ENCODE results near the gene FJX1. TPM values are rescaled to one million over a fixed set of nuclear protein-coding genes. Genes with fewer than 3 reads are reported as not detected.

The FJX1 gene
- total RNA-seq, 1 experiment from 2014 or later = 8.3 TPM

DNA sequence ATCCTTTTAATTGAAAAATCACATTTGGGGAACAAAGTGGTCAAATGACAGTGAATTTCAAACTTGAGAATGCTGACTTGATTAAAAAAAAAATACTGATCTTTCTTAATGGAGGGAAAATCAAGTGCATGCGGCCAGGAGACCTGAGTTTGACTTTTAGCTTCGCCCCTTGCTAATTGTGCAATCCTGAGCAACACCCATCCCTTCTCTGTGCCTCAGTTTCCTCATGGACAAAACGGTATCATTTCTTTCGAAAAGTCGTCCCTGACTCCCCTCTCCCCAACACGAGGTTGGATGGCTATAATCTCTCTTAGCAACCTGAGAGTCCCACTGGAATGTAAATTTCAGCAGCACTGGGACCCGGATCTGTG, 959 bp upstream of the FJX1 start:
- H3K4me1 Mint-ChIP-seq = peaks cover 41% of the 10 kb centered on the region
- H3K27ac Mint-ChIP-seq = peak overlapping the region; percentile 60; the same call in 1 of the 2 replicates
- H3K4me3 Mint-ChIP-seq = peak overlapping the region; percentile 76
- 0 out of 2 replicates have a peak, but pooled peaks cover 3% of the 10 kb centered on the region for H3K36me3 Mint-ChIP-seq
- POLR2A ChIA-PET = interaction anchor here (0.6 kb wide), 1 partner anchor 348 kb away, joined by 3 read pairs; no protein-coding TSS in a partner anchor
- ATAC-seq = no peak
- H3K9me3 Mint-ChIP-seq = 0 out of 2 replicates have a peak, but pooled peaks cover 3% of the 10 kb centered on the region
- peaks cover 49% of the 10 kb centered on the region for H3K27me3 Mint-ChIP-seq (ENCODE audit: low read depth)
- CTCF ChIA-PET = interaction anchor here (0.6 to 3.5 kb wide), 6 partner anchors 92 to 649 kb away, joined by 3 to 55 read pairs (median 7); partner anchors contain the start of gene PAMR1
- TF ChIP-seq ZNF219 (CRISPR knock-in tag; IDR thresholded peaks at IDR 0.05; ENCODE audit: borderline replicate concordance) = 0 out of 2 replicates have a peak, but pooled peaks have one; percentile 46
- TF ChIP-seq, protein P1, sequence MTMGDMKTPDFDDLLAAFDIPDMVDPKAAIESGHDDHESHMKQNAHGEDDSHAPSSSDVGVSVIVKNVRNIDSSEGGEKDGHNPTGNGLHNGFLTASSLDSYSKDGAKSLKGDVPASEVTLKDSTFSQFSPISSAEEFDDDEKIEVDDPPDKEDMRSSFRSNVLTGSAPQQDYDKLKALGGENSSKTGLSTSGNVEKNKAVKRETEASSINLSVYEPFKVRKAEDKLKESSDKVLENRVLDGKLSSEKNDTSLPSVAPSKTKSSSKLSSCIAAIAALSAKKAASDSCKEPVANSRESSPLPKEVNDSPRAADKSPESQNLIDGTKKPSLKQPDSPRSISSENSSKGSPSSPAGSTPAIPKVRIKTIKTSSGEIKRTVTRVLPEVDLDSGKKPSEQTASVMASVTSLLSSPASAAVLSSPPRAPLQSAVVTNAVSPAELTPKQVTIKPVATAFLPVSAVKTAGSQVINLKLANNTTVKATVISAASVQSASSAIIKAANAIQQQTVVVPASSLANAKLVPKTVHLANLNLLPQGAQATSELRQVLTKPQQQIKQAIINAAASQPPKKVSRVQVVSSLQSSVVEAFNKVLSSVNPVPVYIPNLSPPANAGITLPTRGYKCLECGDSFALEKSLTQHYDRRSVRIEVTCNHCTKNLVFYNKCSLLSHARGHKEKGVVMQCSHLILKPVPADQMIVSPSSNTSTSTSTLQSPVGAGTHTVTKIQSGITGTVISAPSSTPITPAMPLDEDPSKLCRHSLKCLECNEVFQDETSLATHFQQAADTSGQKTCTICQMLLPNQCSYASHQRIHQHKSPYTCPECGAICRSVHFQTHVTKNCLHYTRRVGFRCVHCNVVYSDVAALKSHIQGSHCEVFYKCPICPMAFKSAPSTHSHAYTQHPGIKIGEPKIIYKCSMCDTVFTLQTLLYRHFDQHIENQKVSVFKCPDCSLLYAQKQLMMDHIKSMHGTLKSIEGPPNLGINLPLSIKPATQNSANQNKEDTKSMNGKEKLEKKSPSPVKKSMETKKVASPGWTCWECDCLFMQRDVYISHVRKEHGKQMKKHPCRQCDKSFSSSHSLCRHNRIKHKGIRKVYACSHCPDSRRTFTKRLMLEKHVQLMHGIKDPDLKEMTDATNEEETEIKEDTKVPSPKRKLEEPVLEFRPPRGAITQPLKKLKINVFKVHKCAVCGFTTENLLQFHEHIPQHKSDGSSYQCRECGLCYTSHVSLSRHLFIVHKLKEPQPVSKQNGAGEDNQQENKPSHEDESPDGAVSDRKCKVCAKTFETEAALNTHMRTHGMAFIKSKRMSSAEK (CRISPR knock-in tag; IDR thresholded peaks at IDR 0.05; ENCODE audit: borderline replicate concordance) = 0 out of 2 replicates have a peak, but pooled peaks have one; percentile 37
- TF ChIP-seq, protein P2, sequence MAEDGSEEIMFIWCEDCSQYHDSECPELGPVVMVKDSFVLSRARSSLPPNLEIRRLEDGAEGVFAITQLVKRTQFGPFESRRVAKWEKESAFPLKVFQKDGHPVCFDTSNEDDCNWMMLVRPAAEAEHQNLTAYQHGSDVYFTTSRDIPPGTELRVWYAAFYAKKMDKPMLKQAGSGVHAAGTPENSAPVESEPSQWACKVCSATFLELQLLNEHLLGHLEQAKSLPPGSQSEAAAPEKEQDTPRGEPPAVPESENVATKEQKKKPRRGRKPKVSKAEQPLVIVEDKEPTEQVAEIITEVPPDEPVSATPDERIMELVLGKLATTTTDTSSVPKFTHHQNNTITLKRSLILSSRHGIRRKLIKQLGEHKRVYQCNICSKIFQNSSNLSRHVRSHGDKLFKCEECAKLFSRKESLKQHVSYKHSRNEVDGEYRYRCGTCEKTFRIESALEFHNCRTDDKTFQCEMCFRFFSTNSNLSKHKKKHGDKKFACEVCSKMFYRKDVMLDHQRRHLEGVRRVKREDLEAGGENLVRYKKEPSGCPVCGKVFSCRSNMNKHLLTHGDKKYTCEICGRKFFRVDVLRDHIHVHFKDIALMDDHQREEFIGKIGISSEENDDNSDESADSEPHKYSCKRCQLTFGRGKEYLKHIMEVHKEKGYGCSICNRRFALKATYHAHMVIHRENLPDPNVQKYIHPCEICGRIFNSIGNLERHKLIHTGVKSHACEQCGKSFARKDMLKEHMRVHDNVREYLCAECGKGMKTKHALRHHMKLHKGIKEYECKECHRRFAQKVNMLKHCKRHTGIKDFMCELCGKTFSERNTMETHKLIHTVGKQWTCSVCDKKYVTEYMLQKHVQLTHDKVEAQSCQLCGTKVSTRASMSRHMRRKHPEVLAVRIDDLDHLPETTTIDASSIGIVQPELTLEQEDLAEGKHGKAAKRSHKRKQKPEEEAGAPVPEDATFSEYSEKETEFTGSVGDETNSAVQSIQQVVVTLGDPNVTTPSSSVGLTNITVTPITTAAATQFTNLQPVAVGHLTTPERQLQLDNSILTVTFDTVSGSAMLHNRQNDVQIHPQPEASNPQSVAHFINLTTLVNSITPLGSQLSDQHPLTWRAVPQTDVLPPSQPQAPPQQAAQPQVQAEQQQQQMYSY (CRISPR knock-in tag; IDR thresholded peaks at IDR 0.05) = no peak
- DNase-seq (ENCODE audit: low spot score) = no peak

DNA sequence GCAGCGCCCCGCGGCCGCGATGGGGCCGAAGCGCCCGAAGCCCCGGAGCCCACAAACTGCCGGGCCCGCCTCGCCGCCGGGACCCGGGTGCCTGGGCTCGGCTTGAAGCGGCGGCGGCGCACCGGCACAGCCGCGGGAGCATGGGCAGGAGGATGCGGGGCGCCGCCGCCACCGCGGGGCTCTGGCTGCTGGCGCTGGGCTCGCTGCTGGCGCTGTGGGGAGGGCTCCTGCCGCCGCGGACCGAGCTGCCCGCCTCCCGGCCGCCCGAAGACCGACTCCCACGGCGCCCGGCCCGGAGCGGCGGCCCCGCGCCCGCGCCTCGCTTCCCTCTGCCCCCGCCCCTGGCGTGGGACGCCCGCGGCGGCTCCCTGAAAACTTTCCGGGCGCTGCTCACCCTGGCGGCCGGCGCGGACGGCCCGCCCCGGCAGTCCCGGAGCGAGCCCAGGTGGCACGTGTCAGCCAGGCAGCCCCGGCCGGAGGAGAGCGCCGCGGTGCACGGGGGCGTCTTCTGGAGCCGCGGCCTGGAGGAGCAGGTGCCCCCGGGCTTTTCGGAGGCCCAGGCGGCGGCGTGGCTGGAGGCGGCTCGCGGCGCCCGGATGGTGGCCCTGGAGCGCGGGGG, 346 bp downstream of the FJX1 start:
- peak; percentile 54 for DNase-seq (ENCODE audit: low spot score)
- H3K27ac Mint-ChIP-seq = no peak overlapping the region
- H3K36me3 Mint-ChIP-seq = 0 out of 2 replicates have a peak, but pooled peaks cover 3% of the 10 kb centered on the region
- H3K9me3 Mint-ChIP-seq = 0 out of 2 replicates have a peak, but pooled peaks cover 3% of the 10 kb centered on the region
- H3K4me1 Mint-ChIP-seq = peaks cover 47% of the 10 kb centered on the region
- no peak overlapping the region for H3K4me3 Mint-ChIP-seq
- TF ChIP-seq NR3C1 (CRISPR knock-in tag; conservative IDR thresholded peaks at IDR 0.05; ENCODE audit: low read depth) (0 out of 2 replicates have a peak, but pooled peaks have one; percentile 19), KAT7 (CRISPR knock-in tag; IDR thresholded peaks at IDR 0.05; ENCODE audit: borderline replicate concordance) (peak; percentile 79; the same call in 1 of the 2 replicates), EMX1 (CRISPR knock-in tag; IDR thresholded peaks at IDR 0.05) (no peak), ZNF263 (CRISPR knock-in tag; IDR thresholded peaks at IDR 0.05; ENCODE audit: low read depth) (0 out of 2 replicates have a peak, but pooled peaks have one; percentile 53), SP1 (CRISPR knock-in tag; conservative IDR thresholded peaks at IDR 0.05) (0 out of 2 replicates have a peak, but pooled peaks have one; percentile 38)
- CTCF ChIA-PET = interaction anchor here (0.6 to 3.5 kb wide), 7 partner anchors 93 to 640 kb away, joined by 3 to 55 read pairs (median 7); partner anchors contain the start of gene PAMR1
- POLR2A ChIA-PET = interaction anchor here (1.2 kb wide), 1 partner anchor 640 kb away, joined by 3 read pairs; no protein-coding TSS in a partner anchor
- H3K27me3 Mint-ChIP-seq (ENCODE audit: low read depth) = peaks cover 43% of the 10 kb centered on the region
- ATAC-seq = peak; percentile 6

DNA sequence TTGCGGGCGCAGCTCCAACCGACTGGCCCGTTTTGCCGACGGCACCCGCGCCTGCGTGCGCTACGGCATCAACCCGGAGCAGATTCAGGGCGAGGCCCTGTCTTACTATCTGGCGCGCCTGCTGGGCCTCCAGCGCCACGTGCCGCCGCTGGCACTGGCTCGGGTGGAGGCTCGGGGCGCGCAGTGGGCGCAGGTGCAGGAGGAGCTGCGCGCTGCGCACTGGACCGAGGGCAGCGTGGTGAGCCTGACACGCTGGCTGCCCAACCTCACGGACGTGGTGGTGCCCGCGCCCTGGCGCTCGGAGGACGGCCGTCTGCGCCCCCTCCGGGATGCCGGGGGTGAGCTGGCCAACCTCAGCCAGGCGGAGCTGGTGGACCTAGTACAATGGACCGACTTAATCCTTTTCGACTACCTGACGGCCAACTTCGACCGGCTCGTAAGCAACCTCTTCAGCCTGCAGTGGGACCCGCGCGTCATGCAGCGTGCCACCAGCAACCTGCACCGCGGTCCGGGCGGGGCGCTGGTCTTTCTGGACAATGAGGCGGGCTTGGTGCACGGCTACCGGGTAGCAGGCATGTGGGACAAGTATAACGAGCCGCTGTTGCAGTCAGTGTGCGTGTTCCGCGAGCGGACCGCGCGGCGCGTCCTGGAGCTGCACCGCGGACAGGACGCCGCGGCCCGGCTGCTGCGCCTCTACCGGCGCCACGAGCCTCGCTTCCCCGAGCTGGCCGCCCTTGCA, 1.0 kb downstream of the FJX1 start:
- Mint-ChIP-seq H3K4me1 (peaks cover 47% of the 10 kb centered on the region), H3K4me3 (peak overlapping the region; percentile 71), H3K36me3 (0 out of 2 replicates have a peak, but pooled peaks cover 3% of the 10 kb centered on the region), H3K9me3 (0 out of 2 replicates have a peak, but pooled peaks cover 3% of the 10 kb centered on the region), H3K27ac (no peak overlapping the region), H3K27me3 (ENCODE audit: low read depth) (peaks cover 43% of the 10 kb centered on the region)
- ChIA-PET CTCF (interaction anchor here (0.6 to 3.5 kb wide), 8 partner anchors 131 to 647 kb away, joined by 3 to 55 read pairs (median 6); no protein-coding TSS in a partner anchor), POLR2A (interaction anchor here (1.2 kb wide), 1 partner anchor 640 kb away, joined by 3 read pairs; no protein-coding TSS in a partner anchor)
- DNase-seq (ENCODE audit: low spot score) (peak; percentile 52), ATAC-seq (peak; percentile 5)
- peak; percentile 49; the same call in 1 of the 2 replicates for TF ChIP-seq ETV6 (CRISPR knock-in tag; IDR thresholded peaks at IDR 0.05)
- peak; percentile 85; the same call in 1 of the 2 replicates for TF ChIP-seq NFE2L1 (CRISPR knock-in tag; IDR thresholded peaks at IDR 0.05)
- TF ChIP-seq CREB1 (CRISPR knock-in tag; IDR thresholded peaks at IDR 0.05) = 0 out of 2 replicates have a peak, but pooled peaks have one; percentile 35
- TF ChIP-seq ZNF121 (CRISPR knock-in tag; IDR thresholded peaks at IDR 0.05) = peak; percentile 20; the same call in 1 of the 2 replicates
- TF ChIP-seq FOXP1 (CRISPR knock-in tag; IDR thresholded peaks at IDR 0.05; ENCODE audit: borderline replicate concordance) = peak; percentile 98
- TF ChIP-seq, protein P3, sequence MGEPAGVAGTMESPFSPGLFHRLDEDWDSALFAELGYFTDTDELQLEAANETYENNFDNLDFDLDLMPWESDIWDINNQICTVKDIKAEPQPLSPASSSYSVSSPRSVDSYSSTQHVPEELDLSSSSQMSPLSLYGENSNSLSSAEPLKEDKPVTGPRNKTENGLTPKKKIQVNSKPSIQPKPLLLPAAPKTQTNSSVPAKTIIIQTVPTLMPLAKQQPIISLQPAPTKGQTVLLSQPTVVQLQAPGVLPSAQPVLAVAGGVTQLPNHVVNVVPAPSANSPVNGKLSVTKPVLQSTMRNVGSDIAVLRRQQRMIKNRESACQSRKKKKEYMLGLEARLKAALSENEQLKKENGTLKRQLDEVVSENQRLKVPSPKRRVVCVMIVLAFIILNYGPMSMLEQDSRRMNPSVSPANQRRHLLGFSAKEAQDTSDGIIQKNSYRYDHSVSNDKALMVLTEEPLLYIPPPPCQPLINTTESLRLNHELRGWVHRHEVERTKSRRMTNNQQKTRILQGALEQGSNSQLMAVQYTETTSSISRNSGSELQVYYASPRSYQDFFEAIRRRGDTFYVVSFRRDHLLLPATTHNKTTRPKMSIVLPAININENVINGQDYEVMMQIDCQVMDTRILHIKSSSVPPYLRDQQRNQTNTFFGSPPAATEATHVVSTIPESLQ (CRISPR knock-in tag; IDR thresholded peaks at IDR 0.05) = no peak
- peak; percentile 24; the same call in 1 of the 2 replicates for TF ChIP-seq SMAD3 (CRISPR knock-in tag; IDR thresholded peaks at IDR 0.05; ENCODE audit: borderline replicate concordance)
- no peak for TF ChIP-seq NFATC4 (CRISPR knock-in tag; IDR thresholded peaks at IDR 0.05)
